ENCODE measurements around the gene INVS. TPM values are rescaled to one million over a fixed set of nuclear protein-coding genes. Genes with fewer than 3 reads are reported as not detected.
A peak's percentile ranks its signal among the peaks of the same experiment; 100 is the strongest.

Gene INVS
- total RNA-seq, 2 experiments from 2014 or later: 18.0 to 20.4 TPM

DNA sequence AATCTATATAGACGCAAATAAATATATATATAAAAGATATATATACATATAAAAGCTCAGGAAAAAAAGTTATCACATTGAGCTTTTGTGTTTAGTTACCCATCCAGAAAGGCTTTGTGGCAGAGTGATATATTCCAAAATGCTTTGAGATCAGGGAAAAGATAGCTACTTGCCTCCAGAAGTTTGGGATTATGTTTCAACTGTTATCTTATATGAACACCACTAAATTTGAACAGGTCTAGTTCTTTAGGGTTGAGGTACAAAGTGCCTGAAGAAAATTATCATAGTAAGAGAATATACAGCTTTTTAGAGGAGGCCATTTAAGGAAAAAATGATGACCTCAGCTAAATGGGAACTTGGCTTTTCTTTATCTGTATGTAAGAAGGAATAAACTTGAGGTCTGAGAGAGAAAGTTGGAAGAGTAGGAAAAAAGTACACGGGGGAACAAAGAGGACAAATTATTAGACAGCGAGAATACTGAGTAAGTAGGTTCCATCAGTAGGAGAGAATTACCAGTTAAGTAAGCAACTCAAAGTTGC, 2.6 kb upstream of the INVS start:
- TF ChIP-seq, protein P1, sequence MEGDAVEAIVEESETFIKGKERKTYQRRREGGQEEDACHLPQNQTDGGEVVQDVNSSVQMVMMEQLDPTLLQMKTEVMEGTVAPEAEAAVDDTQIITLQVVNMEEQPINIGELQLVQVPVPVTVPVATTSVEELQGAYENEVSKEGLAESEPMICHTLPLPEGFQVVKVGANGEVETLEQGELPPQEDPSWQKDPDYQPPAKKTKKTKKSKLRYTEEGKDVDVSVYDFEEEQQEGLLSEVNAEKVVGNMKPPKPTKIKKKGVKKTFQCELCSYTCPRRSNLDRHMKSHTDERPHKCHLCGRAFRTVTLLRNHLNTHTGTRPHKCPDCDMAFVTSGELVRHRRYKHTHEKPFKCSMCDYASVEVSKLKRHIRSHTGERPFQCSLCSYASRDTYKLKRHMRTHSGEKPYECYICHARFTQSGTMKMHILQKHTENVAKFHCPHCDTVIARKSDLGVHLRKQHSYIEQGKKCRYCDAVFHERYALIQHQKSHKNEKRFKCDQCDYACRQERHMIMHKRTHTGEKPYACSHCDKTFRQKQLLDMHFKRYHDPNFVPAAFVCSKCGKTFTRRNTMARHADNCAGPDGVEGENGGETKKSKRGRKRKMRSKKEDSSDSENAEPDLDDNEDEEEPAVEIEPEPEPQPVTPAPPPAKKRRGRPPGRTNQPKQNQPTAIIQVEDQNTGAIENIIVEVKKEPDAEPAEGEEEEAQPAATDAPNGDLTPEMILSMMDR (IDR thresholded peaks at IDR 0.05): no peak
- POLR2A ChIA-PET: no interaction called here

DNA sequence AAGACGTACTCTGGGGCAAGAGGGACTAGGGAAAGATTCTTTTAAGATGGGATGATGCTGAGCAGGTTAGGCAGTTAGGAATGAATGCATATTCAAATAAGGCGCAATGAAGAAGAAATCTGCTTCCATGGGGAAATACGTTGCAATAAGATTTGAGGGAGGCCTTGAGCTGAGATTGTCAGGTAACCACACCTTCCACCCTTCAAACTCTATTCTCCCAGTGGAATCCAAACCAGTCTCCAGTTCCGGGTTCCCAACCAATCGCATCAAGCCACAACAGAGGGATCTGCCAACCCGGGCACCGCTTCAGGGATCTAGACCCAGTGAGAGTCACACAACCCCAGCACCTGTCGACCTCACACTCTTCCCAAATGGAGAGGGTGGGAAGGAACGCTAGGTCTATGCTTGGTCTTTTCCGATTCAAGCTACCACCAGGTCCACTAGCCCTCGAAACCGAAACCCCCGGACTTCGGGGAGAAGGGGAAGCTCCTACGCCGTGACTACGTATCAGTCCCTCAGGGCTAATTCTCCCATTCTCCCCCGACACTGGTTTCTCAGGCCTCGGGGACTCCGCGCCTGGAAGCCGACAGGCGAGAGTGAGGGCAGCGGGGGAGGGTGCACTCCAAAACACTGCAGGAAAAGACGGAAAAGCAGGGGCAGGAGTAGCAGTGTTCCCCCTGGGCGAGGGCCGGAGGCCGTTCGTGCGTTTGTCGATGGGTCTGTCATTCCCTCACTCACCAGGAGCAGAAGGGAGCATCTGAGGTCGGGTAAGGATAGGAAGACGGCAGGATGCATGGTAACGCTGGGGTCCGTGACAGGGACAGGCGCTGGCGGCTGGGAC, 777 bp upstream of the INVS start:
- H3K36me3 Mint-ChIP-seq (ENCODE audit: low read depth): peaks cover 9% of the 10 kb centered on the region
- POLR2A ChIA-PET: interaction anchor here (0.5 to 1.2 kb wide), 4 partner anchors 13 to 965 kb away, joined by 3 read pairs; no protein-coding TSS in a partner anchor
- intact Hi-C loops (cut with micrococcal nuclease): loop anchor here (10.0 kb wide), 1 partner anchor 117 kb away; no protein-coding TSS in a partner anchor

More for the DNA sequence above, 2.6 kb upstream of the INVS start:
- peaks cover 2% of the 10 kb centered on the region for H3K36me3 Mint-ChIP-seq (ENCODE audit: low read depth)
- intact Hi-C loops (cut with micrococcal nuclease): loop anchor here (10.0 kb wide), 1 partner anchor 118 kb away; no protein-coding TSS in a partner anchor
- H3K4me1 Mint-ChIP-seq (ENCODE audit: low read depth): peaks cover 43% of the 10 kb centered on the region
- no peak for ATAC-seq
- no peaks in the 10 kb centered on the region for H3K9me3 Mint-ChIP-seq
- H3K27me3 Mint-ChIP-seq: no peaks in the 10 kb centered on the region
- no peak overlapping the region for H3K27ac Mint-ChIP-seq
- no peak for DNase-seq
- peak overlapping the region; percentile 10 for H3K4me3 Mint-ChIP-seq
- CTCF ChIA-PET: no interaction called here

DNA sequence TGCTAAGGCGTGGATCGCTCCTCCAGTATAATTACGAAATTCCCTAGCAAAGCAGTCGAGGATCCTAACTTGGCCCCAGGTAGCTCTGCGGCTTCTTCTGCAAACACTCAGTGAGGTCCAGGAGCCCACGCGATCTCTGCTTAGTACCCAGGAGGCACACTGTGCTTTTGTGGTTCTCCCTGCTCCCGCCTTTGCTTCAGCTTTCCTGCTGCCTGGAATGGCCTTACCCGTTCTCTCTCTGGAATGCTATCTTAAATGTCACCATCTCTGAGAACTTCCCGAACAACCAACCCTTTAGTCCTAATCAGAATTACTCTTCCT, 639 bp downstream of the INVS start:
- no peak for ATAC-seq
- CTCF ChIA-PET: interaction anchor here (1.0 kb wide), 2 partner anchors 115 to 226 kb away, joined by 3 to 4 read pairs; no protein-coding TSS in a partner anchor
- H3K4me1 Mint-ChIP-seq (ENCODE audit: low read depth): peaks cover 29% of the 10 kb centered on the region
- peak; percentile 32 for DNase-seq
- H3K4me3 Mint-ChIP-seq: peak overlapping the region; percentile 98
- intact Hi-C loops (cut with micrococcal nuclease): loop anchor here (10.0 kb wide), 1 partner anchor 115 kb away; no protein-coding TSS in a partner anchor
- H3K27ac Mint-ChIP-seq: peak overlapping the region; percentile 96
- H3K27me3 Mint-ChIP-seq: no peaks in the 10 kb centered on the region
- TF ChIP-seq, protein P1 (IDR thresholded peaks at IDR 0.05): no peak
- no peaks in the 10 kb centered on the region for H3K9me3 Mint-ChIP-seq
- peaks cover 16% of the 10 kb centered on the region for H3K36me3 Mint-ChIP-seq (ENCODE audit: low read depth)
- POLR2A ChIA-PET: interaction anchor here (1.0 to 1.2 kb wide), 2 partner anchors 12 to 16 kb away, joined by 3 to 6 read pairs; no protein-coding TSS in a partner anchor

More for the DNA sequence above, 777 bp upstream of the INVS start:
- no peaks in the 10 kb centered on the region for H3K9me3 Mint-ChIP-seq
- H3K27me3 Mint-ChIP-seq: no peaks in the 10 kb centered on the region
- TF ChIP-seq, protein P1 (IDR thresholded peaks at IDR 0.05): no peak
- CTCF ChIA-PET: interaction anchor here (1.1 kb wide), 1 partner anchor 13 kb away, joined by 4 read pairs; no protein-coding TSS in a partner anchor
- H3K4me1 Mint-ChIP-seq (ENCODE audit: low read depth): peaks cover 36% of the 10 kb centered on the region
- peak; percentile 32 for DNase-seq
- peak overlapping the region; percentile 98 for H3K4me3 Mint-ChIP-seq
- H3K27ac Mint-ChIP-seq: peak overlapping the region; percentile 96
- peak; percentile 0 for ATAC-seq

DNA sequence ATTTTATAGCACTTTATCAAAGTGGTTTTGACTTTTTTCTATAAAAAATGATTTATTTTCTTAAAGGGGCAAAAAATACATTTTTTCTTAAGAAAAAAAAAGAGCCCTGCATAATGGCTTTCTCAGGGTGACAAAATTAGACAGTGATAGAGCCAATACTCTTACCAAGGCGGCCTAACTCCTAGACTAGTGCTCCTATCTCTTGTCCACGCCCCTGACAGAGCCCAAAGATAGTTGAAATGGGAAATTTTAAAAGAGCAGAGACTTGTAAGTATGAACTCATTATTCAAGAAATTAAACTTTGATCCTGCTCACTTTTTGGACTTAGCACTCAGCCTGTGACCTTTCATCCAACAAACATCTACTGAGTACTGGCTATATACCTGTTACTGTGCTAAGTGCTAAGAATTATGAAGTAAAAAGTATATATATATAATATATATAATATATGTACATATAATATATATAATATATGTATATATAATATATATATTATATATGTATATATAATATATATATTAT, 1.2 kb downstream of the INVS start:
- intact Hi-C loops (cut with micrococcal nuclease): no loop called here
- no peak for ATAC-seq
- POLR2A ChIA-PET: interaction anchor here (1.2 kb wide), 1 partner anchor 17 kb away, joined by 6 read pairs; no protein-coding TSS in a partner anchor
- H3K9me3 Mint-ChIP-seq: no peaks in the 10 kb centered on the region
- peaks cover 18% of the 10 kb centered on the region for H3K36me3 Mint-ChIP-seq (ENCODE audit: low read depth)
- H3K27ac Mint-ChIP-seq: peak overlapping the region; percentile 96
- CTCF ChIA-PET: interaction anchor here (1.0 kb wide), 2 partner anchors 114 to 226 kb away, joined by 3 to 4 read pairs; no protein-coding TSS in a partner anchor
- TF ChIP-seq, protein P1 (IDR thresholded peaks at IDR 0.05): no peak
- H3K4me3 Mint-ChIP-seq: peak overlapping the region; percentile 98
- peaks cover 31% of the 10 kb centered on the region for H3K4me1 Mint-ChIP-seq (ENCODE audit: low read depth)
- H3K27me3 Mint-ChIP-seq: no peaks in the 10 kb centered on the region
- DNase-seq: no peak

Measured in activated CD8-positive, alpha-beta T cell treated with anti-CD3 and anti-CD28 coated beads for 36 hours (primary cell).